SK-N-SH (cell line): Measurements from ENCODE around the gene RPL27.

Experiments used
- RCOR1 ChIP-seq: fragments of 150-350 bp; IDR thresholded peaks from 2 replicates; pipeline ENCODE4 v1.6.1; 2017; ENCODE audit warnings: antibody characterized with exemption, low read length
- SMC3 ChIP-seq: IDR thresholded peaks from 2 replicates; pipeline ENCODE4 v1.6.1; 2012; ENCODE audit warnings: low read depth, low read length, improper control_type of control experiment
- YY1 ChIP-seq: IDR thresholded peaks from 2 replicates; pipeline ENCODE4 v1.4.0; 2012; ENCODE audit warnings: low read depth, mild to moderate bottlenecking
- TF ChIP-seq, protein P1 (sequence below): fragments of 200-600 bp; sonication (generic); IDR thresholded peaks from 2 replicates; pipeline ENCODE4 v1.6.1; 2017; ENCODE audit warnings: antibody characterized with exemption, mild to moderate bottlenecking, moderate library complexity
- TF ChIP-seq, protein P2 (sequence below): IDR thresholded peaks from 2 replicates; pipeline ENCODE4 v1.4.0; 2012; ENCODE audit warnings: low read depth

DNA sequence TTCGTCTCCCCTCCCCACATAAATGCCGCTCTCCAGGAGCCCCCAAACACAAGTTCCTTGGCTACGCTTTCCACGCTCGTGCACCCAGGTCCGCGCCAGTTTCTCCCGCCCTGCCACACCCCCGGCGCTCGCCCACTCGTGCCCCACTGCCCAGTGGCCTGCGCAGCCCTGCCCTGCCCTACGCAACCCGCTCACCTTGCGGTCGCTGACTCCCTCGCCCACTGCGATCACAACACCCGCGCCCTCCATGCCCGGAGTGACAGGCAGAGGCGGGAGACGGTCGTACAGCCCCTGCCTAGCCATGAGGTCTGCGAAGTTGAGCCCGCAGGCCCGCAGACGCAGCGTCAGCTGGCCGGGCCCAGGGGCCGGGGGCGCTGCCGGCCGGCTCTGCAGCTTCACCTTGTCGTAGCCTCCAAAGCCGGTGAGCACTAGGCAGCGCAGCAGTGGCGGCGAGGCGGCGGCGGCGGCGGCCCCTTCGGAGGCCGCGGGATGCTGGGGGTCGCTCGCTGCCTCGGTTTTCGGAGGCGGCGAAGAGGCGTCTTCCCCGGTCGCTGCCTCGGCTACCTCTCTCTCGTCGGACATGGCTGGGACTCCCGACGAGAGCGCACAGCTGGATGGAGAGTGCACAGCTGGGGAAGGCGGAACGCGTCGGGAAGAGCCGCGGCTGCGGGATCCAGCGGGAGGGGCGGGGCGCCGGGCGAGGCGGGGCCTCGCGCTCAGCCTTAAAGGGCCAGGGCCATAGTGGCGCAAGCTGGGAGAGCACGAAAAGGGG lies 23.7 kb downstream of the RPL27 start, which contains the start of gene VAT1:
- TF ChIP-seq RCOR1 (no peak), YY1 (no peak), SMC3 (no peak)
- TF ChIP-seq, protein P1, sequence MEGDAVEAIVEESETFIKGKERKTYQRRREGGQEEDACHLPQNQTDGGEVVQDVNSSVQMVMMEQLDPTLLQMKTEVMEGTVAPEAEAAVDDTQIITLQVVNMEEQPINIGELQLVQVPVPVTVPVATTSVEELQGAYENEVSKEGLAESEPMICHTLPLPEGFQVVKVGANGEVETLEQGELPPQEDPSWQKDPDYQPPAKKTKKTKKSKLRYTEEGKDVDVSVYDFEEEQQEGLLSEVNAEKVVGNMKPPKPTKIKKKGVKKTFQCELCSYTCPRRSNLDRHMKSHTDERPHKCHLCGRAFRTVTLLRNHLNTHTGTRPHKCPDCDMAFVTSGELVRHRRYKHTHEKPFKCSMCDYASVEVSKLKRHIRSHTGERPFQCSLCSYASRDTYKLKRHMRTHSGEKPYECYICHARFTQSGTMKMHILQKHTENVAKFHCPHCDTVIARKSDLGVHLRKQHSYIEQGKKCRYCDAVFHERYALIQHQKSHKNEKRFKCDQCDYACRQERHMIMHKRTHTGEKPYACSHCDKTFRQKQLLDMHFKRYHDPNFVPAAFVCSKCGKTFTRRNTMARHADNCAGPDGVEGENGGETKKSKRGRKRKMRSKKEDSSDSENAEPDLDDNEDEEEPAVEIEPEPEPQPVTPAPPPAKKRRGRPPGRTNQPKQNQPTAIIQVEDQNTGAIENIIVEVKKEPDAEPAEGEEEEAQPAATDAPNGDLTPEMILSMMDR = no peak
- TF ChIP-seq, protein P2, sequence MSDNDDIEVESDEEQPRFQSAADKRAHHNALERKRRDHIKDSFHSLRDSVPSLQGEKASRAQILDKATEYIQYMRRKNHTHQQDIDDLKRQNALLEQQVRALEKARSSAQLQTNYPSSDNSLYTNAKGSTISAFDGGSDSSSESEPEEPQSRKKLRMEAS = peak; percentile 54
